ENCODE data around the gene PAWR.

DNA sequence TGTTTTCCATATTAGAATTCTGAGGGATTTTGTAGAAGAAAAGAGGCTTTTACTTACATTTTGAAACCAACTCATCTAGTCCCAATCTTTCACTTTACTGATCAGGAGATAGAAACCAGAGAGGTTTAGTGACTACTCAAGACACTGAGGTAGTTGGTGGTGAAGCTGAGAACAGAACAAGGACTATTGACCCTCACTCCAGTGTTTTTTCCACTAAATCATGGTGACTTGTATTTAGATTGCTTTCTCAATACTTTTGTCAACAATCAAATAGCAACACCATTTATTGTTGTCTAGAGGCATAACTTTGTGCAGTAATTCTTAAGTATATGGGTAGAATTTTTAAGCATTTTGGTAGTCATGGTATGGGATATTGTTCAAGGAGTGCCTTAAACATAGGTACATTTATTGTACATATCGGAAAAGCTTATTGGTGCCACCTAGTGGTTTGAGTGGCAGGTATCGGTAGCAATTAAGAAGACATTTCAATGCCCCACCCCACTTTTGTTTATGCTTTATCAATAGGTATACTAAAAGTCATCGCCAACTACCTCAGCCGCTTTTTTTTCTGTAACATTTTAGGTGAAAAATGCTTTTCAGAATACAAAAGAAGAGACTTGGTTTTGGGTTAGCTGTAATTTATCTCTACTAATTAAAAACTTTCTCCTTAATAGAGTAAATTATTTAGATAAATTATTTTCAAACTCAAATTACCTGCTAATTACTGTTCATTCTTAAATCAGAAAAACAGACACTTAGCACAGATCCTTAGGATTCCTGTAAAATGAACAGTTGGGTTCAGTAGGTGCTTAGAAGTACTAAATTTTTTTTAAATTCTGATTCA lies 47.3 kb upstream of the PAWR start:
- no peak for TF ChIP-seq POLR2AphosphoS5 (IDR thresholded peaks at IDR 0.05)
- TF ChIP-seq POLR2A (IDR thresholded peaks at IDR 0.05): no peak
- no peak for TF ChIP-seq EP300 (IDR thresholded peaks at IDR 0.05)
- TF ChIP-seq, protein P1, sequence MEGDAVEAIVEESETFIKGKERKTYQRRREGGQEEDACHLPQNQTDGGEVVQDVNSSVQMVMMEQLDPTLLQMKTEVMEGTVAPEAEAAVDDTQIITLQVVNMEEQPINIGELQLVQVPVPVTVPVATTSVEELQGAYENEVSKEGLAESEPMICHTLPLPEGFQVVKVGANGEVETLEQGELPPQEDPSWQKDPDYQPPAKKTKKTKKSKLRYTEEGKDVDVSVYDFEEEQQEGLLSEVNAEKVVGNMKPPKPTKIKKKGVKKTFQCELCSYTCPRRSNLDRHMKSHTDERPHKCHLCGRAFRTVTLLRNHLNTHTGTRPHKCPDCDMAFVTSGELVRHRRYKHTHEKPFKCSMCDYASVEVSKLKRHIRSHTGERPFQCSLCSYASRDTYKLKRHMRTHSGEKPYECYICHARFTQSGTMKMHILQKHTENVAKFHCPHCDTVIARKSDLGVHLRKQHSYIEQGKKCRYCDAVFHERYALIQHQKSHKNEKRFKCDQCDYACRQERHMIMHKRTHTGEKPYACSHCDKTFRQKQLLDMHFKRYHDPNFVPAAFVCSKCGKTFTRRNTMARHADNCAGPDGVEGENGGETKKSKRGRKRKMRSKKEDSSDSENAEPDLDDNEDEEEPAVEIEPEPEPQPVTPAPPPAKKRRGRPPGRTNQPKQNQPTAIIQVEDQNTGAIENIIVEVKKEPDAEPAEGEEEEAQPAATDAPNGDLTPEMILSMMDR (IDR thresholded peaks at IDR 0.05): peak; percentile 28 to 58
